LNCAP (cell line): ENCODE results near the gene CNTNAP2.

Experiments
- CTCF ChIP-seq: fragments of 450-650 bp; IDR thresholded peaks from 2 replicates; pipeline ENCODE4 v1.5.1; 2017; ENCODE audit warnings: mild to moderate bottlenecking

Gene CNTNAP2

DNA sequence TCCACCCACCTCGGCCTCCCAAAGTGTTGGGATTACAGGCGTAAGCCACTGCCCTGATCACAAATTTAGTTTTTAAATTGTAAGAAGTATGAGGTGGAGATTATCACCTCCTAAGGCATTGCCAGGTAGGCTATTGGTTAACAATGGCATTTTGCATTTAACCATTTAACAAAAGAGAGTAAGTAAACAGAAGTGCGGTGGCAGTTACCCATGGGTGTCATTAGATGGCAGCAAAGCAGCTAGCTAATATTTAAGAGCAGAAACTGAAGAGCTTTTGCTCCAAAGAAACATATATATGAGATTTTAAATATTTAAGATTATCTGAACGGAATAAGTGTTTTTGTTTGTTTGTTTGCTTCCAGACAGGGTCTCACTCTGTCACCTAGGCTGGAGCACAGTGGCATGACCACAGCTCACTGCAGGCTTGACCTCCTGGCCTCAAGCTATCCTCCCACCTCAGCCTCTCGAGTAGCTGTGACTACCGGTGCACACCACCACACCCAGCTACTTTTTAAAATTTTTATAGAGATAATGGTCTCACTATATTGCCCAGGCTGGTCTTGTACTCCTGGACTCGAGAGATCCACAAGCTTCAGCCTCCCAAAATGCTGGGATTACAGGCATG lies 2148.4 kb downstream of the CNTNAP2 start:
- TF ChIP-seq CTCF: peak; percentile 87

- TF ChIP-seq CTCF: no peak
Observed at GRCh38 chr7:148265896-148266295, 2149.3 kb downstream of the CNTNAP2 start.

DNA sequence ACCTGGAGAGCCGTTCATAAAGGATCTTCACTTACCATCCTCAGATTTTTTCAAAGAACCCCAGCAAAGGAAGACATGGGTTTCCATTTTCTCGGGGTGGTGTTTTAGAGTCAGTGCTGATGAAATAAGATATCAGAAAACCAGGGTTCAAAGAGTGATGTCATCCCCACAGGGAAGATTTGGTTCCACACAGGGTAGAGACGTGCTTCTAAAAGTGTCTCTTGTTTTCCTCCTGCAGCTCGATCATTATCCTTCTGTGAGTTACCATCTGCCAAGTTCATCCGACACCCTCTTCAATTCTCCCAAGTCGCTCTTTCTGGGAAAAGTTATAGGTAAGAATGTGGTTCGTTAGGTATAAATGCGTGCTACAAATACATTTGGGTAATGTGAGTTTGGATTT lies 2150.2 kb downstream of the CNTNAP2 start:
- TF ChIP-seq CTCF: no peak

DNA sequence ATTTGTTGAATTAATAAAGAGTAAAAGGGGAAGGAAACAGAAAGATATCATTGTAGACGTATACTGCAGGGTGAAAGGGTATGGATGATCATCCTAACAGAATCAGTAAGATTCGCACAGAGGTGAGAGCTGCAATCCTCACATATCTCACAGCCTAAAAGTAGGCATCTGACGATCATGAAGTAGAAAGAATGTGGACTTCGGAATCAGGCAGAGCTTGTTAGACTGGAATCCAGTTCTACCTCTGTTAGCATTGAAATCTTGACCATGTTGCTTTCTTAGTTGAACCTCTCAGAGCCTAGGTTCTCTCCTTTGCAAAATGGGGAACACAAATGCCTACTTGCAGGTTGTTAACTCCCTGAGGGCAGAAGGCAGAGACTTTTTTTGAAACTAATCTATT lies 2154.0 kb downstream of the CNTNAP2 start:
- no peak for TF ChIP-seq CTCF

- TF ChIP-seq CTCF: no peak
Observed at GRCh38 chr7:148274118-148274517, 2157.5 kb downstream of the CNTNAP2 start.

DNA sequence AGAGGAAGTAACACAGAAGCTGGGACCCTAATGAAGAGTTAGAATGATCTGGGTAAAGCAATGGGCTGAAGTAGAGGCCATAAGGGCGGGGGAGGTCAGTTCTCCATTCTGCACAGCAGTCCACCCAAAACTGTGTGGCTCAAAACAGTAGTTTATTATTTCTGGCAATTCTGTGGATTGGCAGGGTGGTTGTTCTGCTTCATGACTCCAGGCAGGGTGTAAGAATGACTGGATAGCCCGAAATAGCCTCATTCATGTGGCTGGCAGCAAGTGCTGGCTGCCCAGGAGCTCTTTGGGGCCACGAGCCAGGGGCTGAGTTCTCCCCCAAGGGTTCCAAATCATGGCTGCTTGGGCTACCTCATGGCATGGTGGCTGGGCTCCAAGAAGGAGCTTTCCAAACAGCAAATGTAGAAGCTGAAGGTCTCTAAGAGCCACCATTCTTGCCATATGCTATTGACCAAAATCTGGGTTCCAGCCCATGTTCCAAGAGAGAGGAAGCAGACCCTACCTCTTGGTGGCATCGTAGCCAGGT lies 2158.8 kb downstream of the CNTNAP2 start:
- TF ChIP-seq CTCF: no peak

DNA sequence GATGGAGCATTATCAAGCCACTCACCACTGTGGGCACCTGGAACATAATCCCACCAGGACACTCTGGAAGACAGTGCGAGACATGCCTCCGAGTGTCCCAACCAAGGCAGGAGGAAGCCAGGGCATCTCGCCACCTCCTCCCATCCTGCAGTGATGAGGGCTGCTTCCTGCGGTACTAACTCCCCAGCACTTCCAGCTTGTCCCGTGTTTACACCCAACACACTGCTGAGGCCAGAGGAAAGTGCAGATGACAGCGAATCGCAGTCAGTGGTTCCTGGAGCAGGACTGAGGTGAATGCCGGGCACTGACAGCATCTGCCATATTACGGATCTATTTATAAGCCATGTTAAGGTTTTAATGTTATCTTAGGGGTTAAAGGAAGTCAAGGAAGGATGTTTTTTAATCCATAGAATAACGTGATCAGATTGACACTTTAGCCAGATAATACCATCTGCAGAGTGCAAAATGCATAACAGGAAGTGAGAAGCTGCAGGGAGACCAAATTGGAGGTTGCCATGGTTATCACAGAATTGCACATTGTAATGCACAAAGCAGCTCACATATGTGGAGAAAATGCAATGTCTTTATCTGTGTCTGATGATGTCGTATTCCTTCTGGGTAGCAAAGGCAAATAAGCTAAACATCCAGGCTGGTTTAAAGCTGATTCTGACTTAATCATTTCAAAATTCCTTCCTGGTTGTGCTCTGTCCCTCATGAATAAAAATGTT lies 2159.9 kb downstream of the CNTNAP2 start:
- TF ChIP-seq CTCF: no peak
